ENCODE data around the gene ARL4A.
"Not testable (repeated sequence)": the region's sequence is repeated elsewhere in the genome, so short reads cannot be mapped to it uniquely, and the experiment has no call there.

ARL4A gene

GRCh38 chr7:12670000-12670729 lies 17.3 kb upstream of the ARL4A start:
- DNase-seq: no peak

GRCh38 chr7:12670743-12671520 lies 16.5 kb upstream of the ARL4A start:
- no peak for DNase-seq

- DNase-seq: not testable (repeated sequence)
Measured at GRCh38 chr7:12673436-12673835, 14.0 kb upstream of the ARL4A start.

- DNase-seq: no peak
Measured at GRCh38 chr7:12674053-12674452, 13.4 kb upstream of the ARL4A start.

- peak; percentile 41 for DNase-seq
Measured at GRCh38 chr7:12674861-12675260, 12.6 kb upstream of the ARL4A start.

GRCh38 chr7:12683678-12684585 lies 3.5 kb upstream of the ARL4A start:
- no peak for DNase-seq

GRCh38 chr7:12684733-12685132 lies 2.7 kb upstream of the ARL4A start:
- DNase-seq: peak; percentile 39

GRCh38 chr7:12685550-12685949 lies 1.9 kb upstream of the ARL4A start:
- DNase-seq: peak; percentile 60

- peak; percentile 99 for DNase-seq
Measured at GRCh38 chr7:12686234-12686890, 1.1 kb upstream of the ARL4A start.

GRCh38 chr7:12687718-12688171 lies 312 bp downstream of the ARL4A start:
- DNase-seq: no peak

GRCh38 chr7:12688485-12689170 lies 1.2 kb downstream of the ARL4A start:
- DNase-seq: not testable (repeated sequence)

- DNase-seq: no peak
Measured at GRCh38 chr7:12689451-12689850, 2.0 kb downstream of the ARL4A start.

- no peak for DNase-seq
Measured at GRCh38 chr7:12690041-12690878, 2.8 kb downstream of the ARL4A start.

GRCh38 chr7:12691388-12691787 lies 4.0 kb downstream of the ARL4A start:
- not testable (repeated sequence) for DNase-seq

- no peak for DNase-seq
Measured at GRCh38 chr7:12692035-12692434, 4.6 kb downstream of the ARL4A start.

GRCh38 chr7:12692479-12693259 lies 5.2 kb downstream of the ARL4A start:
- no peak for DNase-seq

- DNase-seq: no peak
Measured at GRCh38 chr7:12694817-12695216, 7.4 kb downstream of the ARL4A start.

- no peak for DNase-seq
Measured at GRCh38 chr7:12695965-12696364, 8.5 kb downstream of the ARL4A start.

- no peak for DNase-seq
Measured at GRCh38 chr7:12699299-12699698, 11.9 kb downstream of the ARL4A start.

- DNase-seq: no peak
Measured at GRCh38 chr7:12701433-12701832, 14.0 kb downstream of the ARL4A start.
